ENCODE data around the gene PNPLA7. TPM values are rescaled to one million over a fixed set of nuclear protein-coding genes. Genes with fewer than 3 reads are reported as not detected.
A peak's percentile ranks its signal among the peaks of the same experiment; 100 is the strongest.

Gene PNPLA7
- total RNA-seq, 1 experiment from 2014 or later, result 0.90 TPM

DNA sequence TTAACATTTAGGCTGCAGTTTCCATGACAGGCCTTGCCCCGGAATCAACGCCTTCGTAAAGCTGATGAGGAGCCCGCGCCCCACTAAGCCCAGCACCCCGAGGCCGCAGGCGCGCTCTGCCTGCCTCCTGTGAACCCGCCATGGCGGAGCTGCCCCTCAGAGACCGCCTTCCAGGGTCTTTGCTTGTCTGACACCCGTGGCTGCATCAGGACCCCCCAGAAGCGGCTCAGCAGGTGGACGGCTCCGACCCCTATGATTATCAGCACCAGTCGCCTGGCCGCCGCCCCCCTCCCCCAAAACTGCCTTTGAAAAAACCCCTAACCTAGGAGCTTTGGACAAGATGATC, 29.0 kb upstream of the PNPLA7 start:
- DNase-seq (ENCODE audit: low spot score), result no peak
- Histone ChIP-seq H3K9me3 (ENCODE audit: low read depth, low read length, poor library complexity, severe bottlenecking) (no peaks in the 10 kb centered on the region), H3K4me3 (ENCODE audit: low read depth, low read length, poor library complexity, severe bottlenecking) (peak overlapping the region; percentile 97), H3K4me1 (ENCODE audit: insufficient read depth, low read length, poor library complexity, severe bottlenecking) (peaks cover 20% of the 10 kb centered on the region), H3K36me3 (ENCODE audit: insufficient read depth, low read length, poor library complexity, severe bottlenecking) (peaks cover 39% of the 10 kb centered on the region), H3K27me3 (replicated peaks; ENCODE audit: insufficient read depth, low read depth, low read length, poor library complexity) (no peaks in the 10 kb centered on the region), H3K27ac (ENCODE audit: low read depth, low read length, poor library complexity, severe bottlenecking) (peak overlapping the region; percentile 90)
- intact Hi-C loops (cut with micrococcal nuclease; ENCODE audit: unreplicated experiment), result no loop called here
- POLR2A ChIA-PET (ENCODE audit: low non-redundant PET), result interaction anchor here (0.6 kb wide), 1 partner anchor 1187 kb away, joined by 3 read pairs; no protein-coding TSS in a partner anchor
- BruUV-seq (replicated peaks), result TSS peak; percentile 58
- CTCF ChIA-PET, result interaction anchor here (0.6 to 1.0 kb wide), 3 partner anchors 12 to 170 kb away, joined by 3 to 5 read pairs (median 3); partner anchors contain the start of gene ZMYND19
- TF ChIP-seq EZH2 (IDR thresholded peaks at IDR 0.05; ENCODE audit: borderline replicate concordance, low read depth, low read length, poor library complexity, severe bottlenecking) (no peak), CTCF (conservative IDR thresholded peaks at IDR 0.05; ENCODE audit: low read depth, low read length) (no peak)

DNA sequence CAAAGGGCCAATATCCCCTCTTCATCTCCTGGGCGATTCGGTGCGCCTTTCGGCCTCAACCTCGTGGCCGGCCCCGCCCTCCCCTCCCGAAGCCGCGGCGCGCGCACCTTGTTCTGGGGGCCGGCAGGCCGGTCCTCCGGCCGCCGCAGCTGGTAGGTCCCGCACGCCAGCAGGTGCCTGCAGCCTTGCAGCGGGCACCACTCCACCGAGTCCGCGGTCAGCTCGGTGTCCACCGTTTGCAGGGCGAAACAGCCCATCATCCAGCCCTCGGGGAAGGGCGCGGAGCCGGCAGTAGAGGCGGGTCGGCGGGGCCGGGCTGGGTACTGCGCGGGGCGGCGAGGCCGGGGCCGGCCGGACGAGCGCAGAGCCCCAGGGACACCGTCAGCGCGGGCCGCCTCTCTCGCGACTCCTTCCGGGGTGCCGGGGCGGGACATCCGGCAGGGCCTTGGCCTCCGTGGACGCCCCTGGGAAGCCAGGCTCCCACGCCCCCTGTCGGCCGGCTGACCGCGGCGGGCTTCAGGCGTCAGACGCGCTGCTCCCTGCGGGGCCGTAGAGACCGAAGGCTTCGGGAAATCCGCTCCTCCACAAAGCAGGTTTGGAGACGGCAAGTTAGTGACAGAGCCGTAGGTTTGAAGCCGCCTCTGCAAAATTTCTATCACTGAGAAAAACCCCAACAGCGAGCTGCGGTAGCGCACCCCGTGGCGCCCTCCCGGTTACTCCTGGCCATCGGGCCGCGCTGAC, 28.5 kb upstream of the PNPLA7 start, which contains the start of gene DPH7:
DPH7 (minus strand) TSS at position 408 of the 741 bp plus-strand sequence; CDS start at position 260, 148 bp downstream.
- Histone ChIP-seq H3K27me3 (replicated peaks; ENCODE audit: insufficient read depth, low read depth, low read length, poor library complexity) (no peaks in the 10 kb centered on the region), H3K9me3 (ENCODE audit: low read depth, low read length, poor library complexity, severe bottlenecking) (no peaks in the 10 kb centered on the region), H3K4me3 (ENCODE audit: low read depth, low read length, poor library complexity, severe bottlenecking) (peak within 1 kb of the TSS; percentile 97), H3K4me1 (ENCODE audit: insufficient read depth, low read length, poor library complexity, severe bottlenecking) (peaks cover 20% of the 10 kb centered on the region), H3K27ac (ENCODE audit: low read depth, low read length, poor library complexity, severe bottlenecking) (peak within 1 kb of the TSS; percentile 90), H3K36me3 (ENCODE audit: insufficient read depth, low read length, poor library complexity, severe bottlenecking) (peaks cover 45% of the 10 kb centered on the region)
- no TSS peak for BruUV-seq (replicated peaks)
- ChIA-PET CTCF (interaction anchor here (0.6 to 1.0 kb wide), 2 partner anchors 12 to 36 kb away, joined by 3 to 5 read pairs; partner anchors contain the start of gene ZMYND19), POLR2A (ENCODE audit: low non-redundant PET) (no interaction called here)
- intact Hi-C loops (cut with micrococcal nuclease; ENCODE audit: unreplicated experiment), result no loop called here
- peak; percentile 98 for DNase-seq (ENCODE audit: low spot score)
- TF ChIP-seq CTCF (conservative IDR thresholded peaks at IDR 0.05; ENCODE audit: low read depth, low read length) (peak; percentile 94), EZH2 (IDR thresholded peaks at IDR 0.05; ENCODE audit: borderline replicate concordance, low read depth, low read length, poor library complexity, severe bottlenecking) (no peak)

- intact Hi-C loops (cut with micrococcal nuclease; ENCODE audit: unreplicated experiment), result no loop called here
- no TSS peak for BruUV-seq (replicated peaks)
- Histone ChIP-seq H3K36me3 (ENCODE audit: insufficient read depth, low read length, poor library complexity, severe bottlenecking) (peaks cover 34% of the 10 kb centered on the region), H3K27ac (ENCODE audit: low read depth, low read length, poor library complexity, severe bottlenecking) (no peak overlapping the region), H3K4me3 (ENCODE audit: low read depth, low read length, poor library complexity, severe bottlenecking) (no peak overlapping the region), H3K27me3 (replicated peaks; ENCODE audit: insufficient read depth, low read depth, low read length, poor library complexity) (no peaks in the 10 kb centered on the region), H3K9me3 (ENCODE audit: low read depth, low read length, poor library complexity, severe bottlenecking) (no peaks in the 10 kb centered on the region), H3K4me1 (ENCODE audit: insufficient read depth, low read length, poor library complexity, severe bottlenecking) (peaks cover 20% of the 10 kb centered on the region)
- POLR2A ChIA-PET (ENCODE audit: low non-redundant PET), result no interaction called here
- no peak for DNase-seq (ENCODE audit: low spot score)
- TF ChIP-seq EZH2 (IDR thresholded peaks at IDR 0.05; ENCODE audit: borderline replicate concordance, low read depth, low read length, poor library complexity, severe bottlenecking), result no peak
- TF ChIP-seq CTCF (conservative IDR thresholded peaks at IDR 0.05; ENCODE audit: low read depth, low read length), result no peak
- CTCF ChIA-PET, result no interaction called here
These were observed 25.7 kb upstream of the PNPLA7 start for GRCh38 chr9:137575716-137576411.
